NCI-H2171 (cell line): ENCODE measurements around the gene SCN1B.

Experiments
- DNase-seq: peaks from one replicate; lab custom pipeline; 2025; lab: John Stamatoyannopoulos, UW

SCN1B gene

GRCh38 chr19:35074426-35075201, 44.3 kb downstream of the SCN1B start:
- no peak for DNase-seq

- DNase-seq = no peak
Observed at GRCh38 chr19:35075202-35076025, 45.1 kb downstream of the SCN1B start.

- DNase-seq = no peak
Observed at GRCh38 chr19:35076026-35076370, 45.7 kb downstream of the SCN1B start.

- DNase-seq = peak; percentile 40
Observed at GRCh38 chr19:35076657-35077056, 46.4 kb downstream of the SCN1B start.

- DNase-seq = no peak
Observed at GRCh38 chr19:35077411-35078223, 47.3 kb downstream of the SCN1B start.

- no peak for DNase-seq
Observed at GRCh38 chr19:35079826-35080225, 49.6 kb downstream of the SCN1B start.

- no peak for DNase-seq
Observed at GRCh38 chr19:35080613-35081170, 50.4 kb downstream of the SCN1B start.

- no peak for DNase-seq
Observed at GRCh38 chr19:35081201-35081600, 50.9 kb downstream of the SCN1B start.

- no peak for DNase-seq
Observed at GRCh38 chr19:35083691-35084508, 53.6 kb downstream of the SCN1B start.

- DNase-seq = no peak
Observed at GRCh38 chr19:35084509-35084762, 54.2 kb downstream of the SCN1B start.

- DNase-seq = no peak
Observed at GRCh38 chr19:35085947-35086346, 55.7 kb downstream of the SCN1B start.

GRCh38 chr19:35086455-35086854, 56.2 kb downstream of the SCN1B start:
- no peak for DNase-seq

- no peak for DNase-seq
Observed at GRCh38 chr19:35087393-35087792, 57.1 kb downstream of the SCN1B start.

- no peak for DNase-seq
Observed at GRCh38 chr19:35088131-35088913, 58.1 kb downstream of the SCN1B start.

GRCh38 chr19:35089554-35089953, 59.3 kb downstream of the SCN1B start:
- DNase-seq = no peak
